T-helper 22 cell (primary cell): ENCODE measurements around the gene EFNB2.

Experiments used
- DNase-seq: peaks from one replicate; pipeline ENCODE4 v3.0.0-alpha.2; 2020; ENCODE audit warnings: low read depth

EFNB2 gene

GRCh38 chr13:106550570-106551135 is 15.2 kb upstream of the EFNB2 start:
- DNase-seq = no peak

GRCh38 chr13:106548064-106548696 is 12.7 kb upstream of the EFNB2 start:
- DNase-seq = no peak

- no peak for DNase-seq
Observed at GRCh38 chr13:106541826-106542225, 6.4 kb upstream of the EFNB2 start.

- no peak for DNase-seq
Observed at GRCh38 chr13:106540613-106541012, 5.2 kb upstream of the EFNB2 start.

- DNase-seq = no peak
Observed at GRCh38 chr13:106537521-106537920, 2.1 kb upstream of the EFNB2 start.

- DNase-seq = peak; percentile 55
Observed at GRCh38 chr13:106536244-106537034, 977 bp upstream of the EFNB2 start.

GRCh38 chr13:106534639-106535551 is 567 bp downstream of the EFNB2 start:
- no peak for DNase-seq

- DNase-seq = no peak
Observed at GRCh38 chr13:106533943-106534638, 1.4 kb downstream of the EFNB2 start.

- no peak for DNase-seq
Observed at GRCh38 chr13:106533101-106533942, 2.1 kb downstream of the EFNB2 start.

GRCh38 chr13:106532111-106532929 is 3.1 kb downstream of the EFNB2 start:
- DNase-seq = no peak

- no peak for DNase-seq
Observed at GRCh38 chr13:106530980-106531481, 4.4 kb downstream of the EFNB2 start.

- DNase-seq = no peak
Observed at GRCh38 chr13:106530171-106530851, 5.2 kb downstream of the EFNB2 start.

- DNase-seq = no peak
Observed at GRCh38 chr13:106529415-106530170, 5.9 kb downstream of the EFNB2 start.

GRCh38 chr13:106528718-106529414 is 6.6 kb downstream of the EFNB2 start:
- no peak for DNase-seq

- DNase-seq = no peak
Observed at GRCh38 chr13:106527826-106528225, 7.6 kb downstream of the EFNB2 start.

GRCh38 chr13:106527445-106527801 is 8.0 kb downstream of the EFNB2 start:
- DNase-seq = no peak

- no peak for DNase-seq
Observed at GRCh38 chr13:106526738-106527444, 8.6 kb downstream of the EFNB2 start.
